GM12891 (cell line): ENCODE measurements around the gene XDH.

ENCODE experiments used
- POLR2A ChIP-seq: IDR thresholded peaks from 2 replicates; pipeline ENCODE4 v1.6.1; 2011; ENCODE audit warnings: low read depth, low read length, control low read depth
- POLR2AphosphoS5 ChIP-seq: IDR thresholded peaks from 2 replicates; pipeline ENCODE4 v1.6.1; 2011; ENCODE audit warnings: low read depth, low read length, control low read depth
- SPI1 ChIP-seq: IDR thresholded peaks from 2 replicates; pipeline ENCODE4 v1.6.1; 2011; ENCODE audit warnings: low read depth, low read length, control low read depth
- TAF1 ChIP-seq: IDR thresholded peaks from 2 replicates; pipeline ENCODE4 v1.6.1; 2011; ENCODE audit warnings: low read depth, low read length, control low read depth

GRCh38 chr2:31371691-31372090 is 42.9 kb downstream of the XDH start:
- TF ChIP-seq POLR2AphosphoS5 (no peak), POLR2A (no peak), TAF1 (no peak), SPI1 (no peak)
